ENCODE results near the gene C16orf87.

GRCh38 chr16:46753015-46753414 lies 78.0 kb downstream of the C16orf87 start:
- TF ChIP-seq SP1 (IDR thresholded peaks at IDR 0.05): no peak
- no peak for TF ChIP-seq CTCF (IDR thresholded peaks at IDR 0.05; ENCODE audit: low read depth, low read length, missing input control)
- TF ChIP-seq TAF1 (conservative IDR thresholded peaks at IDR 0.05): no peak
- TF ChIP-seq GABPA (IDR thresholded peaks at IDR 0.05 in 1 of 2, conservative IDR thresholded peaks at IDR 0.05 in 1 of 2): no peak
- no peak for TF ChIP-seq RAD21 (IDR thresholded peaks at IDR 0.05)
- TF ChIP-seq YY1 (IDR thresholded peaks at IDR 0.05): no peak
- TF ChIP-seq FOXA1 (IDR thresholded peaks at IDR 0.05): no peak
- TF ChIP-seq REST (IDR thresholded peaks at IDR 0.05): no peak
- TF ChIP-seq NR2F2 (IDR thresholded peaks at IDR 0.05): no peak
- no peak for TF ChIP-seq MAX (IDR thresholded peaks at IDR 0.05)
